IPS-18a (cell line): ENCODE data around the gene HARBI1.

Experiments used
- H3K27ac ChIP-seq: one replicate; pipeline ENCODE4 v1.5.1; 2013; ENCODE audit warnings: low read length
- H3K27me3 ChIP-seq: one replicate; pipeline ENCODE4 v1.6.1; 2013; ENCODE audit warnings: mild to moderate bottlenecking, low read length; ENCODE audit not compliant: control insufficient read depth, insufficient read depth
- H3K36me3 ChIP-seq: one replicate; pipeline ENCODE4 v1.6.1; 2013; ENCODE audit warnings: low read depth, low read length; ENCODE audit not compliant: control insufficient read depth
- H3K4me1 ChIP-seq: one replicate; pipeline ENCODE4 v1.6.1; 2013; ENCODE audit warnings: low read depth, low read length; ENCODE audit not compliant: control insufficient read depth
- H3K4me3 ChIP-seq: one replicate; pipeline ENCODE4 v1.5.1; 2013; ENCODE audit warnings: low read length
- H3K9ac ChIP-seq: one replicate; pipeline ENCODE4 v1.6.1; 2013; ENCODE audit warnings: mild to moderate bottlenecking, low read length, moderate library complexity
- H3K9me3 ChIP-seq: one replicate; pipeline ENCODE4 v1.6.1; 2013; ENCODE audit warnings: low read depth, low read length; ENCODE audit not compliant: control insufficient read depth

HARBI1 gene

DNA sequence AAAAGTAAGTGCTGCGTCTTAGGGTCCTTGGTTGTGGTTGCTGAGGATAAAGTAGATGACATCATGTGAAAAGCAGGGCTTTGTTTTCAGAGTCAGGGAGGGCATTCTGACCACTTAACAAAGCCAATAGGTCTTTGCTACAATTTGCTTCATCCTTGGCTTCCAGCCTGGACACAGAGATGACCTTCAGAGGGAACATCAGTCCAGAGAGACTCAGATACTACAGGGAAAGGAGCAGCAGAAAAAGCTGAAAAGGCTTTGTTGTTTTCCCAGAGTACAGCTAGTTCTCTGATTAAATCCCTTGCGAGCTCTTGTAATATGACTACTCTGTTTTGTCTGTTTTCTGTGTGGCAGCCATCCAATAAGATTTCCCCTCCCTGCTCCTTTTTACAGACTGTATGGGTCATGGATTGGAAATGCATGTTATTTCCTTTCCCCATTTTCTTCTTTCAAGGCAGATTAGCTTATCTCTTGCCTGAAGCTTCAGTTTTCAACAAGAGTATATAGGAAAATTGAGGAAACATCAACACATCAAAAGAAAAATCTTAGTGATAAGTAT lies 32.2 kb upstream of the HARBI1 start:
- no peak overlapping the region for H3K9ac ChIP-seq
- no peak overlapping the region for H3K27ac ChIP-seq
- H3K27me3 ChIP-seq = no peaks in the 10 kb centered on the region
- no peak overlapping the region for H3K4me3 ChIP-seq
- no peaks in the 10 kb centered on the region for H3K4me1 ChIP-seq
- no peaks in the 10 kb centered on the region for H3K9me3 ChIP-seq
- H3K36me3 ChIP-seq = peaks cover 57% of the 10 kb centered on the region

DNA sequence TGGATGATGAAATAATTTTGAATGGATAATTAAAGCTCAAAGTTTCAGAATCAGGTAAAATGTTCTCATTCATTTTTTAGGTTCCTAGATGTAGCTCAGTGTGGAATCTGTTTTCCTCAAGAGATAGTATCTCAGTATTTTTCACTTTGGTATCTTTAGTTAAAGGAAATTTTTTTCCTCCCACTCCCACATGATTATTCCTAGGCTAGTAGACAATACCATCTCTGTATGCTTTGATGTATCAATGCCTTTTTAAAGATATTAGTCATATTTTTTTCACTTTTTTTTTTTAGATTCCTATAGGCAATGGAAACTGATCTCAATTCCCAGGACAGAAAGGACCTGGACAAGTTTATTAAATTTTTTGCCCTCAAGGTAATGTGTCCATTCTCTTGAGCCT lies 27.0 kb upstream of the HARBI1 start:
- H3K9me3 ChIP-seq = no peaks in the 10 kb centered on the region
- H3K9ac ChIP-seq = no peak overlapping the region
- H3K36me3 ChIP-seq = peaks cover 18% of the 10 kb centered on the region
- no peaks in the 10 kb centered on the region for H3K4me1 ChIP-seq
- no peaks in the 10 kb centered on the region for H3K27me3 ChIP-seq
- no peak overlapping the region for H3K4me3 ChIP-seq
- H3K27ac ChIP-seq = no peak overlapping the region

DNA sequence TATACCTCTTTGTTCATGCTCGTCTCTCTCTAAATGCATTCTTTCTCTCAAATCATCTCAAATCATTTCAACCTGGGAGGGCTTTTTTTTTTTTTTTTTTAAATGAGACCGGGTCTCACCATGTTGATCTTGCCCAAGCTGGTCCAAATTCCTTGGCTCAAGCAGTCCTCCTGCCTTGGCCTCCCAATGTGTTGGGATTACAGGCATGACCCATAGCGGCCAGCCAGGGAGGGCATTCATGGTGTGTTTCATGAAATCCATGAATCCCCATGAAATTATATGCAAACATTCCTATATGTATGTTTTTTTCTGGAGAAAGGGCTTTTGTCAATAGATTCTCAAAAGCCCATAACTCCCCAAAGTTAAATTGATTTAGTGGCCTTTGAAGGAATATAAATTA lies 26.5 kb upstream of the HARBI1 start:
- Histone ChIP-seq H3K4me3 (no peak overlapping the region), H3K27ac (no peak overlapping the region), H3K9me3 (no peaks in the 10 kb centered on the region), H3K4me1 (no peaks in the 10 kb centered on the region), H3K27me3 (no peaks in the 10 kb centered on the region), H3K9ac (no peak overlapping the region), H3K36me3 (peaks cover 18% of the 10 kb centered on the region)

DNA sequence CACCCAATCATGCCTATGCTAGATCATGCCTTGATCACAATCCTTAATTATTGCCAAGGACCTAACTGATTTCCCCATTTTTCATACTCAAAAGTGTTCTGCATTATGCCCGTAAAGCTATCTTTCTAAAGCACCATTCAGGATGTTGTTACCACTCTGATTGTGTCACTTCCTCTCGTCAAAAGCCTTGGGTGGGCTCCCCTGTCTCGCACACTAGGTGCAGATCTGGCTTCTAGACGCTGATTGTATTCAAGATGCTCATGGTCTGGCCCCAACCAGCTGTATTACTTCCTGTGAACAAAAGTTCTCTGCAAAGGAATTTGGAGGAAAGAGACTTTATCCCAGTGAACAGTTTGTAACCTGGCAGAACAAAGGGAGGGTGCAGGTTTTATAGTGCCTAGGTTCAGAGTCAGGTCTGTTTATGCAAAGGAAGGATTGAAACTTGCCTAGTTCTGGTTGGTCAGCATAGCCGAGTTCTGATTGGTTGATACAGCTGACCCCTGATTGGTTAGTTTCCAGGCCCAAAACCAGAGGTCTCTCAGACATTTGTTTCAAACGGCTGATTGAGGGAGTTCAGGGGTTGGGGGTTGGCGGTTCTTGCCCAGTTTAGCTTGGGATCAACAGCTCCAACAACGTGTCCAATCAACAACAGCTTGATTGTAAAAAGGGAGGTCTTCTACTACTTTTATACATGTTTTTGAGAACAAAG lies 25.8 kb upstream of the HARBI1 start:
- H3K36me3 ChIP-seq = peaks cover 16% of the 10 kb centered on the region
- H3K9ac ChIP-seq = no peak overlapping the region
- H3K27ac ChIP-seq = no peak overlapping the region
- no peak overlapping the region for H3K4me3 ChIP-seq
- H3K9me3 ChIP-seq = no peaks in the 10 kb centered on the region
- no peaks in the 10 kb centered on the region for H3K27me3 ChIP-seq
- H3K4me1 ChIP-seq = no peaks in the 10 kb centered on the region

DNA sequence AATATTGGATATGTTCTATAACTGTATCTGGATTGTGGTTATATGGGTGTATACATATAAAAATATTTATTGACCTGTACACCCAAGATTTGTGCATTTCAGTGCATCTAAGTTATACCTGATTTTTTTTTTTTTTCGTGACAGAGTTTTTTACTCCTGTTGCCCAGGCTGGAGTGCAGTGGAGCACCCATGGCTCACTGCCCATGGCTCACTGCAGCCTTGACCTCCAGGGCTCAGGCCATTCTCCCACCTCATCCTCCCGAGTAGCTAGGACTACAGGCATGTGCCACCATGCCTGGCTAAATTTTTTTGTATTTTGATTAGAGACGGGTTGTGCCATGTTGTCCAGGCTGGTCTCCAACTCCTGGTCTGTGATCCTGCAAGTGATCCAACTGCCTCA lies 24.6 kb upstream of the HARBI1 start:
- H3K27me3 ChIP-seq = no peaks in the 10 kb centered on the region
- H3K4me3 ChIP-seq = no peak overlapping the region
- no peaks in the 10 kb centered on the region for H3K4me1 ChIP-seq
- H3K9me3 ChIP-seq = no peaks in the 10 kb centered on the region
- no peak overlapping the region for H3K27ac ChIP-seq
- H3K36me3 ChIP-seq = peaks cover 9% of the 10 kb centered on the region
- no peak overlapping the region for H3K9ac ChIP-seq

DNA sequence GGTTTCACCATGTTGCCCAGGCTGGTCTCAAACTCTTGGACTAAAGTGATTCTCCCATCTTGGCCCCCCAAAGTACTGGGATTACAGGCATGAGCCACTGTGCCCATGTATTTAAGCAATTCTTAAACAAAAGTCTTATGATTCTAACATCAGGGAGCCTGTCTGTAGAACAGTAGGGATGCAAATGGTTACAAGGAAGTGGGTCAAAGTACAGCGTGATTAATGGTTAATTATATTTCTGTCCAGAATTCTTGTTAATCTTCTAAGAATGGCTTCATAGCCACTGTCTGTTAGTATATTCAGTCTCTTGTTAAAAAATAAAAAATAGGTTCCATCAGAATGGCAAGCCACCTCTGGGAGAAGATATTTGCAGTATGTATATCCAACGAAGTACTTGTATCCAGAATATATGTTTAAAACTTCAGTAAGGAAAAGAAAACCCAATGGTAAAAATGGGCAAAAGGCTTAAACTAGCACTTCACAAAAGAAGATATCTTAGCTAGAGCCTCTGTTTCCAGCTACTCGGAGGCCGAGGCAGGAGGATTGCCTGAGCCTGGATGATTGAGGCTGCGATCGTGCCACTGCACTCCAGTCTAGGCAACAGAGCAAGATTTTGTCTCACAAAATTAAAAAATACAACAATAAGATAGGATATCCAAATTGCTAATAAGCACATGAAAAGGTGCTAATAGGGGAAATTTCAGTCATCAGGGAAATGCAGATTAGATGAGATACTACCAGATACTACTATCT lies 23.2 kb upstream of the HARBI1 start:
- Histone ChIP-seq H3K36me3 (peaks cover 3% of the 10 kb centered on the region), H3K9ac (no peak overlapping the region), H3K4me3 (no peak overlapping the region), H3K27me3 (no peaks in the 10 kb centered on the region), H3K27ac (no peak overlapping the region), H3K9me3 (no peaks in the 10 kb centered on the region), H3K4me1 (no peaks in the 10 kb centered on the region)

DNA sequence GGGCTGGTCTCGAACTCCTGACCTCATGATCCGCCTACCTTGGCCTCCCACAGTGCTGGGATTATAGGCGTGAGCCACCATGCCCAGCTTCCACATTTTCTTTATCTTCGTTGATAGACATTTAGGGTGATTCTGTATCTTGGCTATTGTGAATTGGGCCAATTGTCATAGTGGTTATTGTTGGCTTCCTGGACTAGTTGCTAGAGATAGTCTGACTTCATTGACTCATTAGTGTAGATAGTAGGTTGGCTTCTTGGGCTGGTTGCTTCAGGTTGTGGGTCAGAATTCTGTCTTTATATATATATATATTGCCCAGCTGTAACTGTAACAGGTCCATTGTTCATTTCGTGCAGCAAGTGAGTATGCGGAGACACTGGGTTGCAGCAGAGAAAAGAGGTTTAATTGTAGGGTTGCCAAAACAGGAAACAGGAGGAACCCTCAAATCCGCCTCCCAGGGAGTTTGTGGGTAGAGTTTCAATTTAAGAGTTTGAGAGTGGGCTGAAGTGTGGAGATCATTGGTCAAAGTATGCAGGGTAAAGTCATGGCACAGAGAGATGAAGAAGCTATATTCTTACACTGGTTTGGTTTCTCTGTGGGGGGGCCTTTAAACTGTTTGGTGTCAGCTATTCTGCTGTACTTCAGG lies 22.3 kb upstream of the HARBI1 start:
- Histone ChIP-seq H3K27ac (no peak overlapping the region), H3K4me1 (no peaks in the 10 kb centered on the region), H3K9ac (no peak overlapping the region), H3K27me3 (no peaks in the 10 kb centered on the region), H3K4me3 (no peak overlapping the region), H3K36me3 (no peaks in the 10 kb centered on the region), H3K9me3 (no peaks in the 10 kb centered on the region)

DNA sequence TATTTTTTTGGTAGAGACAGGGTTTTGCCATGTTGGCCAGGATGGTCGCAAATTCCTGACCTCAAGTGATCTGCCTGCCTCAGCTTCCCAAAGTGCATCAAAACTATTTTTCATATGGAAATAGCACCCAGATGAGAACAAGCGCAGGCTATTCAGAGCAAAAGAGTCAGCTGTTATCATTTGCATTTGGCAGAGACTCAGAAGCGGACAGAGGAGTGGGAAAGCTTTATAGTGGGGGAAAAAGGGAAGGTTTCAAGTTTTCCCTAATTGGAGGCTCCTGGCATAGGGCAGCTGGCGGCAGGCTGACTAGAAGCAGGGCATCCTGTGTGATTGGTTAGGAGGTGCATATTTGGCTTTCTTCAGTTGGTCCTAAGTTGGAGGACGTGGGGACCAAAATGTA lies 20.5 kb upstream of the HARBI1 start:
- Histone ChIP-seq H3K4me1 (no peaks in the 10 kb centered on the region), H3K4me3 (no peak overlapping the region), H3K27me3 (no peaks in the 10 kb centered on the region), H3K27ac (no peak overlapping the region), H3K36me3 (peaks cover under 1% of the 10 kb centered on the region), H3K9ac (no peak overlapping the region), H3K9me3 (no peaks in the 10 kb centered on the region)

DNA sequence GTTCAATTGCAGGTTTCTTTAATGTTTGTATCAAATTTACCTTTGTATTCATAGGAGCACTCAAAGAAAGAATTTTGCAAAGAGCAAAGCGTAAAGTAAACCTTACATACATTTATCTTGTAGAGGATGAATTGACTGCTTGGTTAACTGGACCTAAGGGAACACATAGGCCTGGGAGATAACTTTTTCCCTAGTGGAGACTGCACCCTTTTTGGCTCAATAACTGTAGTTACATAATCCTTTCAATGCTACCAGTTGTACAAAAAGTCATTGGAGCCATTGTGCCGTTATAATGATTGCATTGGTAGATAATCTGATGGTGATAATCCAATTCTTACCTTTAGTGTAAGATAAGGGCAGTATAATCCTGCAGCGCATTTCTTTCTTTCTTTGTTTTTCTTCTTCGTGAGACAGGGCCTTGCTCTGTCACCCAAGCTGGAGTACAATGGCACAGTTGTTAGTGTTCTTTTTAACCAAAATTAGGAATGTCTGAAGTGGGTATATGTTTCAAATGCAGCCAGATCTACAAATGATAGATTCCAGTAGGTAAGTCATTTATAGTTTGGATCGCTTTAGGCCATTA lies 18.6 kb upstream of the HARBI1 start:
- Histone ChIP-seq H3K27me3 (no peaks in the 10 kb centered on the region), H3K36me3 (peaks cover 14% of the 10 kb centered on the region), H3K9me3 (no peaks in the 10 kb centered on the region), H3K4me1 (no peaks in the 10 kb centered on the region), H3K27ac (no peak overlapping the region), H3K4me3 (no peak overlapping the region), H3K9ac (no peak overlapping the region)

DNA sequence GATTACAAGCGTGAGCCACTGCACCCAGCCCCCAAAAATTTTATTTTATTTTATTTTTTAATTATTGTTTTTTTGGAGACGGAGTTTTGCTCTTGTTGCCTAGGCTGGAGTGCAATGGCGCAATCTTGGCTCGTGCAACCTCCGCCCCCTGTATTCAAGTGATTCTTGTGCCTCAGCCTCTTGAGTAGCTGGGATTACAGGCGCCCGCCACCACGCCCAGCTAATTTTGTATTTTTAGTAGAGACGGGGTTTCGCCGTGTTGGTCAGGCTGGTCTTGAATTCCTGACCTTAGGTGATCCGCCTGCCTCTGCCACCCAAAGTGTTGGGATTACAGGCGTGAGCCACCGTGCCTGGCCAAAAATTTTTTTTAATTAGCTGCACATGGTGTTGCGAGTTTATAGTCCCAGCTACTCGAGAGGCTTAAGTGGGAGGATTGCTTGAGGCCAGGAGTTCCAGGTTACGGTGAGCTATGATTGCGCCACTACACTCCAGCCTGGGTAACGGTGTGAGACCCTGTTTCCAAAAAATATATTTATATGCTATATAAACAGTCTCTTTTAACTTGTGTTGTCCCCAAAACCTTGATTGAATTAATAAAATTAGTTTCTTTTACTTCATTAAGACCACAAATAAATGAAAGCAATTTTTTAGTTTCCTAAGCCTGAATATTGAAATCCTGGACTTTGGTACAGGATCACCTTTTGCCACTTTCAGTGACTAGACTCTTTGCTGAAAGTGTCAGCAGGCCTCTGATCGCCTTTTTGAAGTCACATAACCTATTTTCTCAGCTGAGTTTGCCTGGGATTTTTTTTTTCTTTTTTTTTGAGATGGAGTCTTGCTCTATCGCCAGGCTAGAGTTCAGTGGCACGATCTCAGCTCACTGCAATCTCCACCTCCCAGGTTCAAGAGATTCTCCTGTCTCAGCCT lies 16.5 kb upstream of the HARBI1 start:
- H3K27ac ChIP-seq = no peak overlapping the region

More for the DNA sequence above, 16.5 kb upstream of the HARBI1 start:
- no peak overlapping the region for H3K4me3 ChIP-seq
- H3K27me3 ChIP-seq = no peaks in the 10 kb centered on the region
- no peaks in the 10 kb centered on the region for H3K9me3 ChIP-seq
- H3K9ac ChIP-seq = no peak overlapping the region
- no peaks in the 10 kb centered on the region for H3K4me1 ChIP-seq
- peaks cover 23% of the 10 kb centered on the region for H3K36me3 ChIP-seq
